Liver (tissue), 2 donors: Measurements from ENCODE around the gene GPD1L.

ENCODE experiments used
- MAX ChIP-seq: IDR thresholded peaks from 2 replicates; pipeline ENCODE4 v1.6.1; 2016; ENCODE audit warnings: antibody characterized with exemption
- TAF1 ChIP-seq: conservative IDR thresholded peaks from 2 replicates; pipeline ENCODE4 v1.6.1; 2016; ENCODE audit warnings: antibody characterized with exemption, mild to moderate bottlenecking
- donor health status: healthy.

- TF ChIP-seq TAF1, result no peak
- no peak for TF ChIP-seq MAX
Measured at GRCh38 chr3:32180141-32180784, 73.8 kb downstream of the GPD1L start.
